Progenitor cell of endocrine pancreas (in vitro differentiated cells): Measurements from ENCODE around the gene LRMDA. TPM values are rescaled to one million over a fixed set of nuclear protein-coding genes. Genes with fewer than 3 reads are reported as not detected.

ENCODE experiments used
- DNase-seq: peaks from one replicate; pipeline ENCODE4 v3.0.0; 2021; ENCODE audit warnings: low spot score; ENCODE audit not compliant: unreplicated experiment
- H3K27ac Mint-ChIP-seq: 2 replicates; pipeline ENCODE4 v1.8.0; 2021; ENCODE audit warnings: mild to moderate bottlenecking, moderate library complexity, mixed read lengths
- H3K27me3 Mint-ChIP-seq: 2 replicates; pipeline ENCODE4 v1.8.0; 2021; ENCODE audit warnings: mixed read lengths
- H3K36me3 Mint-ChIP-seq: 2 replicates; pipeline ENCODE4 v1.8.0; 2022; ENCODE audit warnings: mixed read lengths; ENCODE audit not compliant: insufficient read depth
- H3K4me1 Mint-ChIP-seq: 2 replicates; pipeline ENCODE4 v1.8.0; 2021; ENCODE audit warnings: low read depth, mixed read lengths
- H3K4me3 Mint-ChIP-seq: 2 replicates; pipeline ENCODE4 v1.8.0; 2021; ENCODE audit warnings: low read depth, mild to moderate bottlenecking, moderate library complexity, mixed read lengths
- H3K9me3 Mint-ChIP-seq: 2 replicates; pipeline ENCODE4 v1.8.0; 2021; ENCODE audit warnings: low read depth, mixed read lengths
- CTCF ChIP-seq: fragments of 200-600 bp; sonication (generic); IDR thresholded peaks from one replicate; pipeline ENCODE4 v1.5.0; 2021; ENCODE audit warnings: antibody characterized with exemption, mild to moderate bottlenecking; ENCODE audit not compliant: unreplicated experiment
- total RNA-seq: library from RNA; stranded (reverse); gene quantifications from 2 replicates; pipeline ENCODE4 v1.2.1, GENCODE V29; 2021

LRMDA gene
- total RNA-seq, 1 donor from 2014 or later: 6.5 TPM

GRCh38 chr10:76245951-76246495 lies 814.6 kb downstream of the LRMDA start:
- H3K27ac Mint-ChIP-seq: no peak overlapping the region
- H3K9me3 Mint-ChIP-seq: peaks cover 12% of the 10 kb centered on the region
- H3K27me3 Mint-ChIP-seq: no peaks in the 10 kb centered on the region
- H3K4me1 Mint-ChIP-seq: peaks cover 3% of the 10 kb centered on the region
- H3K36me3 Mint-ChIP-seq: peaks cover 5% of the 10 kb centered on the region
- H3K4me3 Mint-ChIP-seq: no peak overlapping the region
- no peak for DNase-seq
- no peak for TF ChIP-seq CTCF

GRCh38 chr10:76248649-76249200 lies 817.3 kb downstream of the LRMDA start:
- no peak for TF ChIP-seq CTCF
- no peak overlapping the region for H3K27ac Mint-ChIP-seq
- peaks cover 12% of the 10 kb centered on the region for H3K9me3 Mint-ChIP-seq
- H3K27me3 Mint-ChIP-seq: no peaks in the 10 kb centered on the region
- H3K4me1 Mint-ChIP-seq: peaks cover 4% of the 10 kb centered on the region
- no peak overlapping the region for H3K4me3 Mint-ChIP-seq
- peaks cover 5% of the 10 kb centered on the region for H3K36me3 Mint-ChIP-seq
- DNase-seq: no peak

GRCh38 chr10:76251841-76252671 lies 820.6 kb downstream of the LRMDA start:
- Mint-ChIP-seq H3K4me3 (no peak overlapping the region), H3K4me1 (peaks cover 7% of the 10 kb centered on the region), H3K27me3 (no peaks in the 10 kb centered on the region), H3K27ac (no peak overlapping the region), H3K9me3 (peaks cover 6% of the 10 kb centered on the region), H3K36me3 (peaks cover 3% of the 10 kb centered on the region)
- DNase-seq: no peak
- no peak for TF ChIP-seq CTCF

- H3K27ac Mint-ChIP-seq: no peak overlapping the region
- H3K27me3 Mint-ChIP-seq: no peaks in the 10 kb centered on the region
- no peak for DNase-seq
- H3K4me1 Mint-ChIP-seq: peaks cover 7% of the 10 kb centered on the region
- H3K9me3 Mint-ChIP-seq: peaks cover 5% of the 10 kb centered on the region
- peaks cover 3% of the 10 kb centered on the region for H3K36me3 Mint-ChIP-seq
- H3K4me3 Mint-ChIP-seq: no peak overlapping the region
- no peak for TF ChIP-seq CTCF
Measured at GRCh38 chr10:76252733-76253132, 821.3 kb downstream of the LRMDA start.

GRCh38 chr10:76255241-76255640 lies 823.8 kb downstream of the LRMDA start:
- no peak for TF ChIP-seq CTCF
- Mint-ChIP-seq H3K27me3 (no peaks in the 10 kb centered on the region), H3K9me3 (peaks cover 25% of the 10 kb centered on the region), H3K36me3 (peaks cover 9% of the 10 kb centered on the region), H3K4me1 (peaks cover 7% of the 10 kb centered on the region), H3K27ac (no peak overlapping the region), H3K4me3 (no peak overlapping the region)
- DNase-seq: no peak
